ENCODE data around the gene SLC51A. TPM values are rescaled to one million over a fixed set of nuclear protein-coding genes. Genes with fewer than 3 reads are reported as not detected.
A peak's percentile ranks its signal among the peaks of the same experiment; 100 is the strongest.

SLC51A gene
- total and polyA plus RNA-seq, 2 of the 8 experiments (the other 6 are each of a cell fraction or from before 2014, with no cell fraction given): 6.3 to 9.8 TPM

DNA sequence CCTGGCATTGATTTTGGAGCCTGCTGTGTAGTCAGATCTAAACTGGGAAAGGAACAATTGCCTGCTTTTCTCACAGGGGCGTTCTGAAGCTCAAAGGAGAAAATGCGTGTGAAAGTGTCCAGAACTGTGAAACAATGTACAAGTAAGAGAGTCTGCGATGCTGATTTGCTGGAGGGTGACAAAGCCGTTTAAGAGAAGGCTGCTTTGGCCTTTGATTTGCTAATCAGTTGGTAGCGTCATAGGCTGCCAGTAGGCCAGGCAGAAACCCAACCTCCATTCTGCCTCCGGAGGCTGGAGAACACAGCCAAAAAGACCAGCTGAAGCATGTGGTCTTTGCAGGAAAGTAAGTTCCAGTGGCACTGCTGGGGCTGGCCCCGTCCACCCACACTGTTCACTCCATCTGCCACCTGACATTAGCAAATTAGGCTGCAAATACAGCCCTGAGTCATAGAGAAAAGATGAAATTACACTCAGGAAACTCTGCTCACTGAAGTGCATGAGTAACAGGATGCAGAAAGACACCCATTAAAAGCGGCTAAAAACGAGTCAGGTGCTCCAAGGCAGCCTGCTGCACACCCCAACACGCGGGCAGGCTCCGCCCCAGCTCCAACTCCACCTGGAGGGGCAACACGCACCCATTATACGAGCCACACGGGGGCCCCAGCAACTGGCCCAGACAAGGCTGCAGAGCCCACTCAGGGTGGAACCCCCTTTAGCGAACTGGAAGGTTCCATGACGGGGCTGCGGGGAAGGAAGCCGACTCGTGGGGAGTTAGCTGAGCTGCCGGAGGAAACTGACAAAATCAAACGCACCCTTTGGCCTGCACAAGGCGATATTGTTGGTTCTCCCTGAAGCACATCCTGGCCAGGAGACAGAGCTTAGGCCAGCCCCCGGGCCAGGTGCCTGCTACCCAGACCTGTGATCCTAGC is 36.7 kb upstream of the SLC51A start:
- no peak overlapping the region for H2AK5ac ChIP-seq (ENCODE audit: low read depth, low read length)
- H3K4me3 ChIP-seq (ENCODE audit: extremely low read depth in 1 of 4, insufficient read depth in 2 of 4, low read depth in 3 of 4, low read length in 4 of 4): no peak overlapping the region
- ChIA-PET CTCF (ENCODE audit: partially characterized antibody) (interaction anchor here (0.6 to 2.0 kb wide), 12 partner anchors 17 to 176 kb away, joined by 3 to 8 read pairs (median 4); no protein-coding TSS in a partner anchor), POLR2A (ENCODE audit: partially characterized antibody) (interaction anchor here (1.2 to 1.5 kb wide), 3 partner anchors 23 to 107 kb away, joined by 3 to 4 read pairs (median 3); no protein-coding TSS in a partner anchor)
- WGBS, 2 experiments (ENCODE audit: extremely low coverage in 1 of 2, insufficient coverage in 1 of 2, insufficient read length in 1 of 2, insufficient replicate concordance in 2 of 2, low coverage in 1 of 2, low lambda C conversion rate in 2 of 2, missing lambda C conversion rate in 1 of 2): 58% methylated on average over 24 of the region's 24 CpGs; no CpG with 5 or more reads in 1 of the 2 experiments
- no peaks in the 10 kb centered on the region for H4K20me1 ChIP-seq (replicated peaks in 1 of 2; ENCODE audit: control insufficient read depth in 1 of 2, insufficient read depth in 2 of 2, low read length in 2 of 2)
- H3K9me3 ChIP-seq (ENCODE audit: insufficient read depth in 2 of 2, low read depth in 1 of 2, low read length in 1 of 2): peaks cover 0 to under 1% of the 10 kb centered on the region in 2 experiments; a peak in 1 of 4 replicates
- H2BK120ac ChIP-seq (replicated peaks; ENCODE audit: low read depth, low read length): peak overlapping the region; percentile 85
- peak overlapping the region; percentile 95; the same call in 1 of the 2 replicates for H2BK20ac ChIP-seq (ENCODE audit: low read length)
- peak overlapping the region; percentile 97 for H2BK15ac ChIP-seq (ENCODE audit: low read length)
- H3K23ac ChIP-seq (ENCODE audit: insufficient read length): no peak overlapping the region
- no peaks in the 10 kb centered on the region for H3K27me3 ChIP-seq (replicated peaks in 1 of 4; ENCODE audit: control insufficient read depth in 3 of 4, extremely low read depth in 1 of 4, insufficient read depth in 3 of 4, low read length in 3 of 4)
- H3K18ac ChIP-seq (ENCODE audit: extremely low read depth, low read length): peak overlapping the region; percentile 83
- no peaks in the 10 kb centered on the region for H3K23me2 ChIP-seq (ENCODE audit: low read depth, low read length)
- no peak overlapping the region for H3K14ac ChIP-seq (ENCODE audit: insufficient read length)
- peak overlapping the region; percentile 20 for H3K4ac ChIP-seq (replicated peaks; ENCODE audit: insufficient read length, low read depth, low read length)
- H2AFZ ChIP-seq (ENCODE audit: low read length): peak overlapping the region; percentile 88
- peak overlapping the region; percentile 56 for H4K91ac ChIP-seq (replicated peaks; ENCODE audit: insufficient read length, low read length)
- peak overlapping the region; percentile 33; the same call in 1 of the 2 replicates for H3K27ac ChIP-seq (ENCODE audit: low read depth, low read length)
- peak overlapping the region; percentile 71 for H2BK5ac ChIP-seq (ENCODE audit: low read depth, low read length)
- H3K79me1 ChIP-seq (ENCODE audit: low read depth, low read length): no peaks in the 10 kb centered on the region
- no peaks in the 10 kb centered on the region for H3K36me3 ChIP-seq (ENCODE audit: control insufficient read depth in 2 of 4, insufficient read depth in 4 of 4, low read length in 3 of 4)
- no peak overlapping the region for H4K5ac ChIP-seq (ENCODE audit: insufficient read length, low read depth, low read length)
- peak overlapping the region in 1 of 2 experiments; percentile 39; a peak in 3 of 4 replicates for H3K4me2 ChIP-seq (ENCODE audit: insufficient read depth in 1 of 2, low read depth in 2 of 2, low read length in 2 of 2)
- H3K56ac ChIP-seq (replicated peaks; ENCODE audit: insufficient read length, low read depth, low read length): no peak overlapping the region
- H3K9ac ChIP-seq (replicated peaks in 1 of 4; ENCODE audit: extremely low read depth in 1 of 4, low read depth in 3 of 4, low read length in 3 of 4): no peak overlapping the region
- FAIRE-seq (no peak), DNase-seq (ENCODE audit: low read depth in 1 of 2, low spot score in 2 of 2) (no peak)
- H2BK12ac ChIP-seq (ENCODE audit: low read depth, low read length): peak overlapping the region; percentile 92; the same call in 1 of the 2 replicates
- H3K79me2 ChIP-seq (ENCODE audit: control insufficient read depth in 1 of 2, insufficient read depth in 2 of 2, low read length in 2 of 2): no peaks in the 10 kb centered on the region
- peak overlapping the region; percentile 30; the same call in 1 of the 2 replicates for H4K8ac ChIP-seq (ENCODE audit: extremely low read depth, insufficient read depth, low read length)
- peaks cover 4 to 15% (median 11%) of the 10 kb centered on the region in 4 experiments; a peak in 6 of 7 replicates for H3K4me1 ChIP-seq (replicated peaks in 1 of 4; ENCODE audit: control insufficient read depth in 3 of 4, insufficient read depth in 4 of 4, low read length in 3 of 4)
- no peak for TF ChIP-seq BRCA1 (IDR thresholded peaks at IDR 0.05; ENCODE audit: low read depth, low read length)
- TF ChIP-seq POLR2A (IDR thresholded peaks at IDR 0.05; ENCODE audit: control extremely low read depth in 1 of 2, low read depth in 2 of 2, low read length in 2 of 2): peak in 1 of 2 experiments; percentile 57; a peak in 1 of 3 replicates
- peak; percentile 60 for TF ChIP-seq CREB1 (IDR thresholded peaks at IDR 0.05)
- no peak for TF ChIP-seq BCL11A (IDR thresholded peaks at IDR 0.05; ENCODE audit: low read depth in 2 of 2, low read length in 2 of 2)
- TF ChIP-seq EP300 (IDR thresholded peaks at IDR 0.05; ENCODE audit: borderline replicate concordance in 1 of 2, low read depth in 2 of 2, low read length in 2 of 2): no peak
- peak; percentile 12 to 34; a peak in 1 of 4 replicates for TF ChIP-seq RAD21 (IDR thresholded peaks at IDR 0.05 in 1 of 2, conservative IDR thresholded peaks at IDR 0.05 in 1 of 2; ENCODE audit: low read depth in 2 of 2, low read length in 2 of 2)
- 0 out of 2 replicates have a peak, but pooled peaks have one; percentile 41 for TF ChIP-seq RBBP5 (IDR thresholded peaks at IDR 0.05; ENCODE audit: borderline replicate concordance, low read depth, low read length)
- TF ChIP-seq POLR2AphosphoS5 (IDR thresholded peaks at IDR 0.05; ENCODE audit: low read depth, low read length): 0 out of 2 replicates have a peak, but pooled peaks have one; percentile 46
- TF ChIP-seq, protein P1, sequence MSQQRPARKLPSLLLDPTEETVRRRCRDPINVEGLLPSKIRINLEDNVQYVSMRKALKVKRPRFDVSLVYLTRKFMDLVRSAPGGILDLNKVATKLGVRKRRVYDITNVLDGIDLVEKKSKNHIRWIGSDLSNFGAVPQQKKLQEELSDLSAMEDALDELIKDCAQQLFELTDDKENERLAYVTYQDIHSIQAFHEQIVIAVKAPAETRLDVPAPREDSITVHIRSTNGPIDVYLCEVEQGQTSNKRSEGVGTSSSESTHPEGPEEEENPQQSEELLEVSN (IDR thresholded peaks at IDR 0.05): peak; percentile 69
- TF ChIP-seq SP1 (IDR thresholded peaks at IDR 0.05; ENCODE audit: low read depth, low read length): 0 out of 2 replicates have a peak, but pooled peaks have one; percentile 21
